CD8-positive, alpha-beta memory T cell (primary cell): Measurements from ENCODE around the gene NOD2. TPM values are rescaled to one million over a fixed set of nuclear protein-coding genes. Genes with fewer than 3 reads are reported as not detected.

Experiments used
- CTCF ChIA-PET: fragments of 350-600 bp; sonication (Branson Sonifier 250); formaldehyde crosslinking; loops from one replicate; lab custom pipeline; 2021; ENCODE audit warnings: antibody characterized with exemption; lab: Charles Lee
- POLR2A ChIA-PET: fragments of 350-600 bp; sonication (Branson Sonifier 250); formaldehyde crosslinking; loops from one replicate; lab custom pipeline; 2021; ENCODE audit warnings: antibody characterized with exemption; lab: Charles Lee
- DNase-seq, 5 donors: peaks; one replicate each; pipeline versions ENCODE4 v3.0.0 to v3.0.0-alpha.2; 2020 to 2022; ENCODE audit warnings: mixed read lengths in 1 of 5
- H3K27ac ChIP-seq: one replicate; pipeline ENCODE4 v1.7.0; 2013; ENCODE audit warnings: low read depth, mild to moderate bottlenecking, low read length, moderate library complexity
- H3K27me3 ChIP-seq: 2 replicates; pipeline ENCODE4 v1.7.0; 2013; ENCODE audit warnings: low read length, mild to moderate bottlenecking; ENCODE audit not compliant: insufficient read depth, poor library complexity, severe bottlenecking
- H3K36me3 ChIP-seq: 2 replicates; pipeline ENCODE4 v1.7.0; 2013; ENCODE audit warnings: mild to moderate bottlenecking, low read length, moderate library complexity; ENCODE audit not compliant: insufficient read depth
- H3K4me1 ChIP-seq: 2 replicates; pipeline ENCODE4 v1.7.0; 2013; ENCODE audit warnings: mild to moderate bottlenecking, low read length, moderate library complexity; ENCODE audit not compliant: insufficient read depth
- H3K4me3 ChIP-seq: 2 replicates; pipeline ENCODE4 v1.7.0; 2013; ENCODE audit warnings: mild to moderate bottlenecking, low read length
- H3K9me3 ChIP-seq: 2 replicates; pipeline ENCODE4 v1.7.0; 2013; ENCODE audit warnings: mild to moderate bottlenecking, low read length
- H3K27ac Mint-ChIP-seq, 8 donors: one replicate each; pipeline ENCODE4 v1.8.0; 2020 to 2021; ENCODE audit warnings: mixed read lengths in 8 of 8, mild to moderate bottlenecking in 6 of 8, inconsistent platforms in 3 of 8, moderate library complexity in 3 of 8
- H3K27me3 Mint-ChIP-seq, 2 donors: one replicate each; pipeline ENCODE4 v1.8.0; 2020 to 2021; ENCODE audit warnings: mixed read lengths in 2 of 2, mild to moderate bottlenecking in 1 of 2, moderate library complexity in 1 of 2
- H3K36me3 Mint-ChIP-seq, 3 donors: one replicate each; pipeline ENCODE4 v1.8.0; 2020 to 2021; ENCODE audit warnings: mixed read lengths in 3 of 3, inconsistent platforms in 1 of 3, mild to moderate bottlenecking in 1 of 3
- H3K4me1 Mint-ChIP-seq, 3 donors: one replicate each; pipeline ENCODE4 v1.8.0; 2020 to 2021; ENCODE audit warnings: mixed read lengths in 3 of 3, inconsistent platforms in 1 of 3, mild to moderate bottlenecking in 1 of 3
- H3K4me3 Mint-ChIP-seq, 7 donors: one replicate each; pipeline ENCODE4 v1.8.0; 2020 to 2021; ENCODE audit warnings: mixed read lengths in 7 of 7, mild to moderate bottlenecking in 6 of 7, moderate library complexity in 4 of 7, inconsistent platforms in 2 of 7
- H3K9me3 Mint-ChIP-seq, 5 donors: one replicate each; pipeline ENCODE4 v1.8.0; 2020 to 2022; ENCODE audit warnings: mixed read lengths in 5 of 5, mild to moderate bottlenecking in 3 of 5, moderate library complexity in 2 of 5, inconsistent platforms in 1 of 5
- polyA plus RNA-seq: library from polyadenylated mRNA; unstranded; fragments of 300-500 nt; fragmentation: Illumina TruSeq; gene quantifications from one replicate; pipeline ENCODE4 v1.2.3, GENCODE V29; 2021
- total RNA-seq, 2 experiments: library from RNA; stranded (reverse); gene quantifications; one replicate each; pipeline ENCODE4 v1.2.3, GENCODE V29; 2021

Gene NOD2
- total RNA-seq: 1 to 10 TPM; 1.8 TPM
- polyA plus RNA-seq: 1.9 TPM

DNA sequence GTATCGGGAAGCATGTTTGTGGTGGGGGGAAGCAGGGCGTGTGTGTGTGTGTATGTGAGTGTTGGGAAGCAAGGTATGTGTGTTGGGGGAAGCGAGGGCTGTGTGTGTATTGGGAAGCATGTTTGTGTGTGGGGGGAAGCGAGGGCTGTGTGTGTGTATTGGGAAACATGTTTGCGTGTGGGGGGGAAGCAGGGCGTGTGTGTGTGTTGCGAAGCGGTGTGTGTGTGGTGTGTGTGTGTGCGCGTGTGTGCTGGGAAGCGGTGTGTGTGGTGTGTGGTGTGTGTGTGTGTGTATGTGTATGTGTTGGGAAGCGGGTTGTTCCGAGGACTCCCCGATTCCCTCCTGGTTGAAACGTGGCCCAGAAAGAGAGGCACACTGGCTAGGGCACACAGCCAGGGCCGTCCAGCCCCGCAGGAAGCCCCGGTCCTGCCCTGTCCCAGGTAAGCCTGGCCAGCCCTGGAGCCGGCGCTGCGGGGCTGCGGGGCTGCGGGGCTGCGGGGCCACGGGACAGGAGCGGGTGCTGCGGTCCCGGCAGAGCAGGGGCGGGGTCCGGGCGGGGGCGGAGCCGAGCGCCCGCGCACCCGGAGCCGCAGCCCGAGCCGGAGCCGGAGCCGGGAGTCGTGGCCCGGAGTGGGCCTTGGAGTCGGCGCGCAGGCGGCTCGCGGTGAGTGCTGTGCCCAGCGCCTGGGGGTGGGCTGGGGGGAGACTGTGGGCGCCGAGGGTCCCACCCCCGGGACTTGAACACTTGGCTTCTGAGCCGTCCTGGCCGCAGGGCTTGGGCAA is at the start of gene NOD2:
TSS of gene NOD2 (plus strand) at position 608 of the 783 bp plus-strand sequence. CDS start 5,890 bp downstream, outside the sequence.
- DNase-seq: peak in 3 of 5 donors; percentile 22 to 31 (median 29)
- no peaks in the 10 kb centered on the region for H3K27me3 ChIP-seq
- no peaks in the 10 kb centered on the region for H3K9me3 Mint-ChIP-seq
- no peaks in the 10 kb centered on the region for H3K9me3 ChIP-seq
- H3K36me3 ChIP-seq: no peaks in the 10 kb centered on the region
- peak within 1 kb of the TSS; percentile 67 for H3K4me3 ChIP-seq
- CTCF ChIA-PET: interaction anchor here (1.4 to 4.0 kb wide), 2 partner anchors 7 to 113 kb away, joined by 4 to 22 read pairs; no protein-coding TSS in a partner anchor
- peaks cover 2 to 3% (median 3%) of the 10 kb centered on the region in 3 donors for H3K36me3 Mint-ChIP-seq
- H3K27ac Mint-ChIP-seq: peak within 1 kb of the TSS; percentile 17 to 99 (median 81)
- peaks cover 0 to 3% of the 10 kb centered on the region in 2 donors for H3K27me3 Mint-ChIP-seq
- peak within 1 kb of the TSS; percentile 79 to 88 (median 81) for H3K4me3 Mint-ChIP-seq
- peaks cover 51 to 56% (median 52%) of the 10 kb centered on the region in 3 donors for H3K4me1 Mint-ChIP-seq
- H3K27ac ChIP-seq: no peak within 1 kb of the TSS
- POLR2A ChIA-PET: no interaction called here
- peaks cover 39% of the 10 kb centered on the region for H3K4me1 ChIP-seq

DNA sequence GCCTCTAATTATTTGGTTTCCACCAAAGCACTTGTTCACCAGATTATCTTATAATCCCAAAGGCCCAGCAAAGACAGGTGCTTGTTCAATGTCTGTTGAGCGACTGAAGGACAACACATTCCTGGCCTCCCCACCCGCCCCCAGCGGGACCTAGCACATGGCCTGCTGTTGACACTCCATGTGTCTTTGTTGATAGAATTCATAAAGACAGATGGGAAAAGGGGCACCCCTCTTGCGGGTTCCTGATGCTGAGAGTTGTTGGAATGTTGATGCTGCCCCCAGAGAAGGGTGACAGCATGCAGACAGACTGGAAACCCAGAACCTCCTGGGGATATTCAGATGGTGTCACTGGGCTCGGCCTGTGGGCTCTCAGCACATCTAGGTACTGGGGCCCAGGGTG is 49.2 kb upstream of the NOD2 start:
- ChIA-PET POLR2A (no interaction called here), CTCF (interaction anchor here (0.9 to 1.4 kb wide), 6 partner anchors 21 to 290 kb away, joined by 3 to 6 read pairs (median 3); no protein-coding TSS in a partner anchor)
- Mint-ChIP-seq H3K36me3 (no peaks in the 10 kb centered on the region), H3K4me1 (peaks cover 4 to 7% (median 5%) of the 10 kb centered on the region in 3 donors), H3K9me3 (no peaks in the 10 kb centered on the region), H3K4me3 (no peak overlapping the region), H3K27ac (no peak overlapping the region), H3K27me3 (peaks cover 4 to 11% of the 10 kb centered on the region in 2 donors)
- Histone ChIP-seq H3K9me3 (no peaks in the 10 kb centered on the region), H3K27me3 (no peaks in the 10 kb centered on the region), H3K4me1 (no peaks in the 10 kb centered on the region), H3K27ac (no peak overlapping the region), H3K4me3 (no peak overlapping the region), H3K36me3 (no peaks in the 10 kb centered on the region)
- no peak for DNase-seq

DNA sequence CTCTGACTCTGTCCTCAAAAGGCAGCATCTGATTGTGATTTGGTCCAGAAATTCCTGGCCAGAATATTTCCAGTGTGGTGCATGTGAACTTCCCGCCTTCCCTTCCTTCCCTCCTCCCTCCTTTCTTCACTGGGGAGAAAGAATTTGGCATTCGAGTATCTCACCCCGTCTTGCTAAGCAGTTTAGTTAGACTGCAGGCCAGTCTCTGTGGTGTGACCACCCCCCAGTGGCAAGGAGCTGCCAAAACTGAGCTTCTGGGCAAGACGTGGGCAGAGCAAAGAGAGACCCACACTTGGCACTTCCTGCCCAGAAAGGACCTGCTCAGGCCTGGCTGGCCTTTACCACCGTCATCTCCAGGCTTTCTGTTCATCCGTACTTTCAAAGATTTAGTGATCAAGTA is 48.7 kb upstream of the NOD2 start:
- POLR2A ChIA-PET: interaction anchor here (0.6 kb wide), 1 partner anchor 162 kb away, joined by 3 read pairs; no protein-coding TSS in a partner anchor
- H3K27me3 ChIP-seq: no peaks in the 10 kb centered on the region
- no peak overlapping the region for H3K4me3 ChIP-seq
- no peaks in the 10 kb centered on the region for H3K36me3 ChIP-seq
- peak in 3 of 5 donors; percentile 33 to 64 (median 50) for DNase-seq
- no peak overlapping the region for H3K27ac ChIP-seq
- H3K27me3 Mint-ChIP-seq: peaks cover 4 to 10% of the 10 kb centered on the region in 2 donors
- CTCF ChIA-PET: interaction anchor here (0.8 to 1.2 kb wide), 6 partner anchors 21 to 291 kb away, joined by 3 to 6 read pairs (median 3); no protein-coding TSS in a partner anchor
- no peaks in the 10 kb centered on the region for H3K9me3 Mint-ChIP-seq
- no peaks in the 10 kb centered on the region for H3K9me3 ChIP-seq
- H3K27ac Mint-ChIP-seq: peak overlapping the region in 2 of 8 donors; percentile 45 to 46
- no peak overlapping the region for H3K4me3 Mint-ChIP-seq
- no peaks in the 10 kb centered on the region for H3K4me1 ChIP-seq
- peaks cover 4 to 7% (median 5%) of the 10 kb centered on the region in 3 donors for H3K4me1 Mint-ChIP-seq
- H3K36me3 Mint-ChIP-seq: no peaks in the 10 kb centered on the region

DNA sequence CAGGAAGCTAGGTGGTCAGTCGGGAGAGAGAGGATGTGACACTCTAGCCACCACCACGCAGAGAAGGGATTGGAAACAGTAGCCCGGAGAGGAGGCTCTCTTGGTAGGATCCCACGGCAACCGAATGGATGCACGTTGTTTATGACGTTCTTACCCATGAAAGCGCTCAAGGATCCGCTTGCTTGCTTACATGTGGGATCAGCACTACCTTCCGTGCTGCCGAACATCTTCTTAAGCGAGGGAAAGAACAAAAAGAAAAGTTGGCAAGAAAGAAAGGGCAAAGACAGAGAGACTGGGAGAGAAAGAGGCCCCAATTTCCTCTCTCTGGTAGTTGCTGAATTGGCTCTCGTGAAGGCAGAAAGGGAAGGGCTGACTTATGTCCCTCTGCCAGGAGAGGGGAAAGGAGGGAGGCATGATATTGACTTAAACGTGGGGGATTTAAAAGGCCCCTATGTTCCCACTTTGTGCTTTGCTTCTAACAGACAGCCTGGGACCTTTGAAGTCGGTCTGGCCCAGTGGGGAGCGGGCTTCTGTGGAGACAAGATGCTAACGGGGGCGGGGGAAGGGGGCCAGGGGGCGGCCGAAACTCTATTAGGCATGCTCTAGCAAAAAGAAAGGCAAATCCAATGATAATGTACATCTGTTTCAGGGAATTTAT is 47.7 kb upstream of the NOD2 start:
- no peak for DNase-seq
- H3K27me3 Mint-ChIP-seq: peaks cover 4 to 8% of the 10 kb centered on the region in 2 donors
- Histone ChIP-seq H3K4me3 (no peak overlapping the region), H3K27ac (no peak overlapping the region), H3K27me3 (no peaks in the 10 kb centered on the region), H3K36me3 (no peaks in the 10 kb centered on the region), H3K4me1 (no peaks in the 10 kb centered on the region), H3K9me3 (no peaks in the 10 kb centered on the region)
- H3K4me3 Mint-ChIP-seq: no peak overlapping the region
- peaks cover 4 to 7% (median 5%) of the 10 kb centered on the region in 3 donors for H3K4me1 Mint-ChIP-seq
- CTCF ChIA-PET: interaction anchor here (1.0 to 1.2 kb wide), 3 partner anchors 21 to 276 kb away, joined by 3 read pairs; no protein-coding TSS in a partner anchor
- H3K36me3 Mint-ChIP-seq: peaks cover 0 to 2% (median 0%) of the 10 kb centered on the region in 3 donors
- no peaks in the 10 kb centered on the region for H3K9me3 Mint-ChIP-seq
- H3K27ac Mint-ChIP-seq: no peak overlapping the region
- POLR2A ChIA-PET: no interaction called here

DNA sequence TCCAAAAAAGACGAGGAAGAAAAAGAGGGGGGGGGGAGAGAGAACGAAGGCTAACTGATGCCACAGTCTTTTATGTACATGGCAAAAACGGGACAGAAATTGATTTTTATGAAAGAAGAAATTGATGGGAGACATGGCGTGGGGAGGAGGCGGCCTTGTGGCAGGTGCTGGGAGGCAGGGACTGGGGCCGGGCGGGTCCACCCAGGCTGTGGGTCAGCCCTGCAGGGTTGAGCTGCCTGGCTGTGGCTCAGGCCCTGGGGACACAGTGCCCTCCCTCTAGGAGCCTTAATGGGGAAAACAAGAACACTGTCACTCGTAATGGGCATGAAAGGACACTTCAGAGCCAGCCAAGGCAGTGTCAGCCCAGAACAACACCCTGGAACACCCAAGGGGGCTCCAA is 47.1 kb upstream of the NOD2 start:
- Mint-ChIP-seq H3K27ac (peak overlapping the region in 1 of 8 donors; percentile 69), H3K4me1 (peaks cover 4 to 7% (median 5%) of the 10 kb centered on the region in 3 donors), H3K9me3 (no peaks in the 10 kb centered on the region), H3K27me3 (peaks cover 4 to 8% of the 10 kb centered on the region in 2 donors), H3K4me3 (no peak overlapping the region), H3K36me3 (peaks cover 0 to 2% (median 0%) of the 10 kb centered on the region in 3 donors)
- DNase-seq: no peak
- Histone ChIP-seq H3K4me1 (no peaks in the 10 kb centered on the region), H3K36me3 (no peaks in the 10 kb centered on the region), H3K9me3 (no peaks in the 10 kb centered on the region), H3K4me3 (no peak overlapping the region), H3K27me3 (no peaks in the 10 kb centered on the region), H3K27ac (no peak overlapping the region)
- ChIA-PET POLR2A (no interaction called here), CTCF (no interaction called here)

DNA sequence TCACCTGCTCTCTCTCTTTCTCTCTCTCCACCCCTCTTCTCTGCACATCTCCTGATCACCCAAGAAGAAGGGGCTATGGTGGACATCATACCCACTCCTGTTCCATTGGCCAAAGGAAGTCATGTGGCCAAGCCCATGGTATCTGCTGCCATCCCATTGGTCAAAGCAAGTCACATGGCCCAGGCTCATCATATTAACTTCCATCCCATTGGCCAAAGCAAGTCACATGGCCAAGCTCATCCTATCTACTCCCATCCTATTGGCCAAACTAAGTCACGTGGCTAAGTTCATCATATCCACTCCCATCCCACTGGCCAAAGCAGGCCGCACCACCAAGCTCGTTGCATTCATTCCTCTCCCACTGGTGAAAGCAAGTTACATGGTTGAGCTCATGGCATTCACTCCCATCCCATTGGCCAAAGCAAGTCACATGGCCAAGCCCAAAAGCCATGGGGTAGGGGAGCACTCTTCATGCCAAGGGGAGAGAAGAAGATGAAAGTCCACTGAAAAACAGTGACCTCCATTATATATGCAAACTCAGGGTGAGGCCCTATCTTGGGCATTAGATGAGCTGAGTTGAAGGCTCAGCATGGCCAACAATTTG is 41.5 kb upstream of the NOD2 start:
- Histone ChIP-seq H3K27ac (no peak overlapping the region), H3K9me3 (no peaks in the 10 kb centered on the region), H3K27me3 (no peaks in the 10 kb centered on the region), H3K4me1 (no peaks in the 10 kb centered on the region), H3K36me3 (no peaks in the 10 kb centered on the region), H3K4me3 (no peak overlapping the region)
- H3K4me3 Mint-ChIP-seq: no peak overlapping the region
- no peaks in the 10 kb centered on the region for H3K27me3 Mint-ChIP-seq
- H3K4me1 Mint-ChIP-seq: no peaks in the 10 kb centered on the region
- POLR2A ChIA-PET: interaction anchor here (0.7 kb wide), 1 partner anchor 15 kb away, joined by 5 read pairs; no protein-coding TSS in a partner anchor
- no peak for DNase-seq
- CTCF ChIA-PET: interaction anchor here (0.8 to 1.0 kb wide), 2 partner anchors 13 to 24 kb away, joined by 3 to 4 read pairs; no protein-coding TSS in a partner anchor
- no peak overlapping the region for H3K27ac Mint-ChIP-seq
- peaks cover 0 to 2% (median 0%) of the 10 kb centered on the region in 3 donors for H3K36me3 Mint-ChIP-seq
- no peaks in the 10 kb centered on the region for H3K9me3 Mint-ChIP-seq

DNA sequence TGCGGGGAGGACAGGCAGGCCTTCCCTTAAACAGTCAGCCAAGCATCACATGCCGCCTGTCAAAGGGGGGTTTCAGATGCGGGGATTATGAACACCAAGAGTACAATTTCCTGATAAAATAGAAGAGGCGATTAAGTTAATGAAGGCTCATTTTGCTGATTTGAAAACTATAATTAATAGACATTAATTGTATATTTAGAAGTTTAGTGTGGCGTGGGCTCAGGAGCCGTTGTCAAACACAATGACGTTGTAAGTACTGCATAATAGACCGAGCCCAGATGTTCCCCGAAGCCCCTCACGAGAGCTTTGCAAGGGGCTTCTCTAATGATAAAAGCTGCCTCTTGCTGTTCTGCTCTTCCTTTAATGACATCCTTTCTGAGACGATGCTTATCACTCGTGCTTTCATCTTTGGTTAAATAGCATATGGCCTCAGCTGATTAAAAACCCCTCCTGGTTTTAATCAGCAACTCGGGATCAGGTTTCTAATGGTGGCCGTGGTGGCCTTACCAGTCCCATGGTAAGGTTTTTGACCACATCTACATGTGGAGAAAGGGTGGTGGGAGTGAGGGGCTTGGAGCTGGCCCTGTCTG is 40.5 kb upstream of the NOD2 start:
- CTCF ChIA-PET: interaction anchor here (1.0 kb wide), 3 partner anchors 14 to 25 kb away, joined by 3 to 5 read pairs (median 4); no protein-coding TSS in a partner anchor
- no peaks in the 10 kb centered on the region for H3K4me1 Mint-ChIP-seq
- no peaks in the 10 kb centered on the region for H3K9me3 Mint-ChIP-seq
- no peak overlapping the region for H3K4me3 Mint-ChIP-seq
- H3K27me3 ChIP-seq: no peaks in the 10 kb centered on the region
- no peaks in the 10 kb centered on the region for H3K27me3 Mint-ChIP-seq
- no peak overlapping the region for H3K4me3 ChIP-seq
- no peaks in the 10 kb centered on the region for H3K36me3 ChIP-seq
- H3K4me1 ChIP-seq: no peaks in the 10 kb centered on the region
- no peak overlapping the region for H3K27ac Mint-ChIP-seq
- POLR2A ChIA-PET: no interaction called here
- no peaks in the 10 kb centered on the region for H3K9me3 ChIP-seq
- H3K36me3 Mint-ChIP-seq: peaks cover 0 to 4% (median 0%) of the 10 kb centered on the region in 3 donors
- no peak overlapping the region for H3K27ac ChIP-seq
- DNase-seq: no peak
